ENCODE measurements around the gene TPRX1.
"Not testable (repeated sequence)": the region's sequence is repeated elsewhere in the genome, so short reads cannot be mapped to it uniquely, and the experiment has no call there.

The TPRX1 gene

GRCh38 chr19:47776568-47776967 lies 27.8 kb downstream of the TPRX1 start:
- CTCF ChIA-PET: interaction anchor here (1.1 to 9.6 kb wide), 3 partner anchors 10 to 64 kb away, joined by 3 to 63 read pairs (median 12); no protein-coding TSS in a partner anchor
- no peak overlapping the region for H3K4me3 ChIP-seq (ENCODE audit: low read depth, low read length)
- no peak for DNase-seq (ENCODE audit: low read depth, low spot score)
- no peak for TF ChIP-seq CTCF (IDR thresholded peaks at IDR 0.05; ENCODE audit: insufficient read depth, low read length, missing control alignments)
- POLR2A ChIA-PET: no interaction called here

- DNase-seq (ENCODE audit: low read depth, low spot score); H3K4me3 ChIP-seq (ENCODE audit: low read depth, low read length); POLR2A ChIA-PET: not testable (repeated sequence)
- CTCF ChIA-PET: interaction anchor here (0.9 kb wide), 1 partner anchor 10 kb away, joined by 3 read pairs; no protein-coding TSS in a partner anchor
Measured at GRCh38 chr19:47771291-47771690, 33.1 kb downstream of the TPRX1 start.

GRCh38 chr19:47769534-47769933 lies 34.8 kb downstream of the TPRX1 start:
- DNase-seq (ENCODE audit: low read depth, low spot score): no peak
- ChIA-PET CTCF (no interaction called here), POLR2A (interaction anchor here (0.6 kb wide), 1 partner anchor 26 kb away, joined by 3 read pairs; no protein-coding TSS in a partner anchor)
- TF ChIP-seq CTCF (IDR thresholded peaks at IDR 0.05; ENCODE audit: insufficient read depth, low read length, missing control alignments): no peak
- no peak overlapping the region for H3K4me3 ChIP-seq (ENCODE audit: low read depth, low read length)

GRCh38 chr19:47768604-47769003 lies 35.7 kb downstream of the TPRX1 start:
- ChIA-PET CTCF (interaction anchor here (3.8 to 7.1 kb wide), 4 partner anchors 11 to 61 kb away, joined by 14 to 100 read pairs (median 60); partner anchors contain the start of genes EHD2 and SELENOW), POLR2A (interaction anchor here (0.6 kb wide), 1 partner anchor 26 kb away, joined by 3 read pairs; no protein-coding TSS in a partner anchor)
- no peak for DNase-seq (ENCODE audit: low read depth, low spot score)
- H3K4me3 ChIP-seq (ENCODE audit: low read depth, low read length): no peak overlapping the region
- peak; percentile 10 for TF ChIP-seq CTCF (IDR thresholded peaks at IDR 0.05; ENCODE audit: insufficient read depth, low read length, missing control alignments)

GRCh38 chr19:47767349-47767748 lies 37.0 kb downstream of the TPRX1 start:
- CTCF ChIA-PET: interaction anchor here (0.9 to 7.1 kb wide), 9 partner anchors 8 to 331 kb away, joined by 4 to 100 read pairs (median 20); partner anchors contain the start of genes EHD2 and SELENOW
- POLR2A ChIA-PET: no interaction called here
- DNase-seq (ENCODE audit: low read depth, low spot score): no peak

GRCh38 chr19:47766670-47767069 lies 37.7 kb downstream of the TPRX1 start:
- ChIA-PET POLR2A (no interaction called here), CTCF (interaction anchor here (0.9 to 7.1 kb wide), 11 partner anchors 9 to 330 kb away, joined by 3 to 100 read pairs (median 15); partner anchors contain the start of genes EHD2 and SELENOW)
- DNase-seq (ENCODE audit: low read depth, low spot score): no peak
- TF ChIP-seq CTCF (IDR thresholded peaks at IDR 0.05; ENCODE audit: insufficient read depth, low read length, missing control alignments): no peak
- H3K4me3 ChIP-seq (ENCODE audit: low read depth, low read length): no peak overlapping the region

More at GRCh38 chr19:47767349-47767748, 37.0 kb downstream of the TPRX1 start:
- no peak for TF ChIP-seq CTCF (IDR thresholded peaks at IDR 0.05; ENCODE audit: insufficient read depth, low read length, missing control alignments)
- H3K4me3 ChIP-seq (ENCODE audit: low read depth, low read length): no peak overlapping the region

- POLR2A ChIA-PET: interaction anchor here (0.9 to 1.4 kb wide), 2 partner anchors 13 to 53 kb away, joined by 4 read pairs; partner anchors contain the start of gene EHD2
- no peak for DNase-seq (ENCODE audit: low read depth, low spot score)
- CTCF ChIA-PET: interaction anchor here (0.9 to 7.1 kb wide), 12 partner anchors 9 to 330 kb away, joined by 3 to 100 read pairs (median 14); partner anchors contain the start of genes EHD2 and SELENOW
- no peak overlapping the region for H3K4me3 ChIP-seq (ENCODE audit: low read depth, low read length)
- no peak for TF ChIP-seq CTCF (IDR thresholded peaks at IDR 0.05; ENCODE audit: insufficient read depth, low read length, missing control alignments)
Measured at GRCh38 chr19:47766359-47766620, 38.1 kb downstream of the TPRX1 start.

Data from AG04449 (cell line).